ENCODE data around the gene KMT2C.

GRCh38 chr7:152315845-152316244 is 120.0 kb downstream of the KMT2C start:
- TF ChIP-seq EZH2phosphoT487 (IDR thresholded peaks at IDR 0.05; ENCODE audit: insufficient read depth, low read depth) (no peak), EZH2 (IDR thresholded peaks at IDR 0.05; ENCODE audit: insufficient read depth, poor library complexity, severe bottlenecking) (no peak)
